ENCODE measurements around the gene MINK1. TPM values are rescaled to one million over a fixed set of nuclear protein-coding genes. Genes with fewer than 3 reads are reported as not detected.

The MINK1 gene
- total RNA-seq, 1 donor from 2014 or later, result 139 TPM

- Mint-ChIP-seq H3K36me3 (ENCODE audit: insufficient read depth) (peaks cover 13% of the 10 kb centered on the region), H3K27ac (no peak overlapping the region), H3K27me3 (no peaks in the 10 kb centered on the region), H3K4me3 (ENCODE audit: low read depth) (no peak overlapping the region), H3K9me3 (ENCODE audit: low read depth) (no peaks in the 10 kb centered on the region), H3K4me1 (ENCODE audit: low read depth) (no peaks in the 10 kb centered on the region)
- TF ChIP-seq, protein P1, sequence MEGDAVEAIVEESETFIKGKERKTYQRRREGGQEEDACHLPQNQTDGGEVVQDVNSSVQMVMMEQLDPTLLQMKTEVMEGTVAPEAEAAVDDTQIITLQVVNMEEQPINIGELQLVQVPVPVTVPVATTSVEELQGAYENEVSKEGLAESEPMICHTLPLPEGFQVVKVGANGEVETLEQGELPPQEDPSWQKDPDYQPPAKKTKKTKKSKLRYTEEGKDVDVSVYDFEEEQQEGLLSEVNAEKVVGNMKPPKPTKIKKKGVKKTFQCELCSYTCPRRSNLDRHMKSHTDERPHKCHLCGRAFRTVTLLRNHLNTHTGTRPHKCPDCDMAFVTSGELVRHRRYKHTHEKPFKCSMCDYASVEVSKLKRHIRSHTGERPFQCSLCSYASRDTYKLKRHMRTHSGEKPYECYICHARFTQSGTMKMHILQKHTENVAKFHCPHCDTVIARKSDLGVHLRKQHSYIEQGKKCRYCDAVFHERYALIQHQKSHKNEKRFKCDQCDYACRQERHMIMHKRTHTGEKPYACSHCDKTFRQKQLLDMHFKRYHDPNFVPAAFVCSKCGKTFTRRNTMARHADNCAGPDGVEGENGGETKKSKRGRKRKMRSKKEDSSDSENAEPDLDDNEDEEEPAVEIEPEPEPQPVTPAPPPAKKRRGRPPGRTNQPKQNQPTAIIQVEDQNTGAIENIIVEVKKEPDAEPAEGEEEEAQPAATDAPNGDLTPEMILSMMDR (IDR thresholded peaks at IDR 0.05; ENCODE audit: unreplicated experiment), result peak; percentile 88
- peak; percentile 57 for DNase-seq (ENCODE audit: low spot score, unreplicated experiment)
Observed at GRCh38 chr17:4881761-4882555, 48.8 kb downstream of the MINK1 start.

GRCh38 chr17:4884489-4884888 is 51.3 kb downstream of the MINK1 start:
- no peak for DNase-seq (ENCODE audit: low spot score, unreplicated experiment)
- H3K36me3 Mint-ChIP-seq (ENCODE audit: insufficient read depth), result peaks cover 14% of the 10 kb centered on the region
- H3K4me3 Mint-ChIP-seq (ENCODE audit: low read depth), result no peak overlapping the region
- H3K27me3 Mint-ChIP-seq, result no peaks in the 10 kb centered on the region
- TF ChIP-seq, protein P1 (IDR thresholded peaks at IDR 0.05; ENCODE audit: unreplicated experiment), result no peak
- no peaks in the 10 kb centered on the region for H3K9me3 Mint-ChIP-seq (ENCODE audit: low read depth)
- H3K4me1 Mint-ChIP-seq (ENCODE audit: low read depth), result no peaks in the 10 kb centered on the region
- no peak overlapping the region for H3K27ac Mint-ChIP-seq

GRCh38 chr17:4886830-4887229 is 53.7 kb downstream of the MINK1 start:
- Mint-ChIP-seq H3K4me1 (ENCODE audit: low read depth) (no peaks in the 10 kb centered on the region), H3K27ac (no peak overlapping the region)
- DNase-seq (ENCODE audit: low spot score, unreplicated experiment), result no peak

DNA sequence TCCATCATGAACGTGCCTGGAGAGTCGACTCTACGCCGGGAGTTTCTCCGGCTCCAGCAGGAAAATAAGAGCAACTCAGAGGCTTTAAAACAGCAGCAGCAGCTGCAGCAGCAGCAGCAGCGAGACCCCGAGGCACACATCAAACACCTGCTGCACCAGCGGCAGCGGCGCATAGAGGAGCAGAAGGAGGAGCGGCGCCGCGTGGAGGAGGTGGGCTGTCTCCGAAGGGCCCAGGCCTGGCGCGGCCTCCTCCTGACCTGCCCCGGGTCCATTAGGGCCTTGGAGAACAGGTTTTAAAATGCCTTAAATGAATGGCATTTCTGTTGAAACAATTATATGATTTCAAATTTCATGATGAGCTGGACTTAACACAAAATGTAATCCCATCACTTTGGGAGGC is 54.4 kb downstream of the MINK1 start:
- Mint-ChIP-seq H3K4me1 (ENCODE audit: low read depth) (no peaks in the 10 kb centered on the region), H3K4me3 (ENCODE audit: low read depth) (no peak overlapping the region), H3K9me3 (ENCODE audit: low read depth) (no peaks in the 10 kb centered on the region), H3K27ac (no peak overlapping the region), H3K36me3 (ENCODE audit: insufficient read depth) (peaks cover 15% of the 10 kb centered on the region), H3K27me3 (no peaks in the 10 kb centered on the region)
- TF ChIP-seq, protein P1 (IDR thresholded peaks at IDR 0.05; ENCODE audit: unreplicated experiment), result no peak
- DNase-seq (ENCODE audit: low spot score, unreplicated experiment), result no peak

More at GRCh38 chr17:4886830-4887229, 53.7 kb downstream of the MINK1 start:
- TF ChIP-seq, protein P1 (IDR thresholded peaks at IDR 0.05; ENCODE audit: unreplicated experiment), result no peak
- Mint-ChIP-seq H3K36me3 (ENCODE audit: insufficient read depth) (peaks cover 16% of the 10 kb centered on the region), H3K9me3 (ENCODE audit: low read depth) (no peaks in the 10 kb centered on the region), H3K27me3 (no peaks in the 10 kb centered on the region), H3K4me3 (ENCODE audit: low read depth) (no peak overlapping the region)

- H3K27ac Mint-ChIP-seq, result no peak overlapping the region
- H3K27me3 Mint-ChIP-seq, result no peaks in the 10 kb centered on the region
- no peaks in the 10 kb centered on the region for H3K4me1 Mint-ChIP-seq (ENCODE audit: low read depth)
- H3K9me3 Mint-ChIP-seq (ENCODE audit: low read depth), result no peaks in the 10 kb centered on the region
- no peak overlapping the region for H3K4me3 Mint-ChIP-seq (ENCODE audit: low read depth)
- DNase-seq (ENCODE audit: low spot score, unreplicated experiment), result no peak
- H3K36me3 Mint-ChIP-seq (ENCODE audit: insufficient read depth), result peaks cover 14% of the 10 kb centered on the region
- TF ChIP-seq, protein P1 (IDR thresholded peaks at IDR 0.05; ENCODE audit: unreplicated experiment), result no peak
Observed at GRCh38 chr17:4891411-4892410, 58.6 kb downstream of the MINK1 start.
